Measurements from ENCODE around the gene RNF225. TPM values are rescaled to one million over a fixed set of nuclear protein-coding genes. Genes with fewer than 3 reads are reported as not detected.

Gene RNF225
- total RNA-seq, result 0.09 TPM in 1 of 2 replicates, not detected in the other

DNA sequence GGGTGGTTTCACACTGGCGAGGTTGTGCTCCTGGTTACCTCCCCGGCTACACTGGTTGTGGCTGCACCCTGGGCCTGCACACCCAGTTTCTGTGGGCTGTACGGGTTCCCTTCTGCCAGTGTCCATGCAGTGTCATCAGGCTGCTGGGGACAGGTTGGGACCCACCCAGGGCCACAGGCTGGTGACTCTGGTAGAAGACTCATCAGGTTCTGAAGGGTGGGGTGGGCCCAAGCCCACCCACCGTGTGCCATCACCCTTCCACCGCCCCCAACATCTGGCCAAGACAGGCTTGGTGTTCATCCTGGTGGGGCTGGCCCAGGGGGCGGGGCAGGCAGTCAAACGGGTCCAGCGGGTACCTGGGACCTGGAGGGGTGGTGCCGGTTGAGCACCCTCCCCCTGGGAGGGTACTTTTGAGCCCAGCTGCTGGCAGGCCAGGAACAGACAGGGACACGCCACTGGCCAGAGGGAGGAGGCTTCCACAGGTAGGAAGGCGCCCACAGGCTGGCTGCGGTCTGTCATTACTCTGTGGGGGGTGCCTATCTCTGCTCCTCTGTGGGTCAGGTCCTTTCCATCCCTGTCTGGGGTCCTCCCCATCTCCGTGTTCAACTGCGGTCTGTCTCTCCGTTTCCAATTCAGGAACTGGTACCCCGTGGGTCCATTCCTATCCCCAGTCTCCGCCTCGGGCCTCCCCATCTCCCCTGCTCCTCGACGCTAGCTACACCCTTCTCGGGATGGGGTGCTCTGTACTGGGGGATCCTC is at the start of gene RNF225:
RNF225 (plus strand) TSS at position 437 of the 759 bp plus-strand sequence. CDS start 434 bp downstream, outside the sequence.

DNA sequence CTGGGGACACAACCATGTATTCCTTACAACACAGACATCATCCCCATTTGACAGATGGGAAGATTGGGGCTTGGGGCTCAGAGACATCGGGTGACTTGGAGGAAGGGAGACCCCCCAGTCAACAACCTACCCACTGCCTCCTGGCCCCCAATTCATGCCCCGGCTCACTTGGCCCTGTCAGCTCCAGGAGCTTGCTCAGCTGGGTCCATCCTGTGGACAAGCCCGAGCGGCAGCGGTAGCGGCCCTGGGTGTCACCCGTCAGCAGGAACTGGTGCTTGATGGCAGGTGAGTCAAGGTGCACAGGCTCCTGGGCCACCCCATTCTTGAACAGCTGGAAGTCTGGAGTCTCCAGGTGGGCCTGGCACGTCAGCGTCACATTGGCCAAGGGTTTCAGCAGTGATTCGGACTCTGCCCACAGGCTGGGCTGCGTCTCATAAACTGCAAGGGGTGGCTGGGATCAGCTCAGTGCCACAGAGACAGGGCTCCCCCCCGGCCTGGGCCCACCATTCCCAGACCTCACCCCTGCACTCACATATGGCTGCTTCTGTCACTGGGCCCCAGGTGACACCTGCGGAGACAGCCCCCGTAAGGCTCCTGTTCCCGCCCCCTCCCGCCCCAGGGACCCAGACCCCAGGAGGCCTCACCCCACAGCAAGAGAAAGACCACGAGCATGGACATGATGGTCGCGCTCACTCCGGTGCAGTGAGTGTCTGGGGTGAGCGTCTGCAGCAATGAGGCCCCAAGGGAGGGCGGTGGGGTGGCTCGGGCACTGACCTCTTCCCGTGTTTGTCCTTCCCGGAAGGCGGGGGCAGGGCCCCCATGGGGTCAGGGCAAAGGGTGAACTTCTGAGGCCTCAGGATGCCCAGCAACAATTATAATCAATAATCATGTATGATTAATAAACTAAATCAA is 42.4 kb upstream of the RNF225 start, which contains the start of gene A1BG:
A1BG (minus strand) TSS at position 733 of the 912 bp plus-strand sequence; CDS start at position 678, 55 bp downstream.

DNA sequence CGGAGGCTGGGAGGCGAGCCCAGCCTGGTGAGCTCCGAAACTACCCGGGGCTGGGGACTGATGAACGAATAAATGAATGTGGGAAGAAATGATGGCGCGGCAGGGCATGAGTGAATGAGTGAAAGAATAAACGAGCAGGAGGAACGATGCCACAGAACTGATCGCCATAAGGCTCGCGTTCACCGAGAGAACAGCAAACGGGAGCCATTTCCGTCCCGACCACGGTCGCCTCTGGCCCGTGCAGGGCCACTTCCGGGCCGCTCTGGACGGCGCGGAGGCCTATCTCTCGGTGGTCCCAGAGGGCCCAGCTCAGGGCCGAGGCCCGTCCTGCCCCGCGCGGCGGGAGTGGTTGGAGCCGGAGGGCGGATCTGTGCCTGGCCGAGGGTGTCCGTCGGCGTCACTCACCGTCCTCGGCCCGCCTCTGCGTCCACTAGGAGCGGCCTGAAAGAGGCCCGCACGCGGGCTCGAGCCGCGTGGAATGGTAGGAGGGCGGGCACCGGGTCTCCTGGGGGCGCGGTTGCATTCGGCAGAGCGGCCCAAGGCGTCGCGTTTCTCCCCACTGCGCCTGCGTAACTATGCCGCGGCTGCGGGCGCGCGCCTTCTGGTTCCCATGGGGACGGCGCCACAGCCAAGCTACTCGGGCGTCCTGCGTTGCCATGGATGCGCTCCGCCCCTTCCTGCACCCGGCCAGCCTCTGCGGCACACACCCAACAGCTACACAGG is 33.0 kb upstream of the RNF225 start, which contains the start of gene ZNF497:
ZNF497 (minus strand) TSS at position 480 of the 723 bp plus-strand sequence. CDS start 5,116 bp downstream, outside the sequence.

DNA sequence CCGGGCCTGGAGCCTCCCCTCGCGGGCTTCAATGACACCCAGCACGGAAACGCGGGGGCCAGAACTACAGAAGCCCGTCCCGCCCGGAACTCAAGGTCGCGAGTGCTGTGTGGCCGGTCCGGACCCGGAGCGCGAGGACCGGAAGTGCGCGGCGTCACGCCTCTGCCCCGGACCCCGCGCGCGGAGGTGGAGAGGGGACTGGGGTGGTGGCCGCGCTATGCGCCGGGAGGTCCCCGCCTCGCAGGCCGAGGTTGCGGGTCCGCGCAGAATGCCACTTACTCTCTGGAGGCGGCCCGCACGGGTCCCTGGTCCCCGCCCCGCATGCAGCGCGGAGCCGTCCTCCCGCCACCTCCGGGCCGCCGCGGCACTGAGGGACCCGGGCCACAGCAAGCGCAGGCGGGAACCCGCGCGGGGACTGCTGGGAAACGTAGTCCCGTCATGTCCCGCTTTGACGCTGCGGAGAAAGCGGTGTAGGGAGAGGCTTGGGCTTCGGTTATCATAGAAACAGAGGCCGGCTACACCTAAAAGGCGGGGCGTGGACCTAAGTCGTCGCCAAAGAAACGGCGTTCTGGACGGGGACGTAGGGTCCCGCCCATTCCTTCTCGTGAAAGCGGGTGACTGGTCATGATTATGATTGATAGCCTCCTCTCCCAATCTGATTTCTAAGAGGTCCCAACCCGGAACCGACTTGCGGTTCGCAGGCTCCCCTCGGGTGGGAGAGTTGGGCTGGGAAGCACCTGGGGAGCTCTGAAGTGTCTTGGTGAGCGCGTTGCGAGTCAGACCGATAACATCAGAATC is 14.6 kb upstream of the RNF225 start, which contains the start of gene ZNF837:
ZNF837 (minus strand) TSS at position 369 of the 798 bp plus-strand sequence. CDS start 11,698 bp downstream, outside the sequence.

DNA sequence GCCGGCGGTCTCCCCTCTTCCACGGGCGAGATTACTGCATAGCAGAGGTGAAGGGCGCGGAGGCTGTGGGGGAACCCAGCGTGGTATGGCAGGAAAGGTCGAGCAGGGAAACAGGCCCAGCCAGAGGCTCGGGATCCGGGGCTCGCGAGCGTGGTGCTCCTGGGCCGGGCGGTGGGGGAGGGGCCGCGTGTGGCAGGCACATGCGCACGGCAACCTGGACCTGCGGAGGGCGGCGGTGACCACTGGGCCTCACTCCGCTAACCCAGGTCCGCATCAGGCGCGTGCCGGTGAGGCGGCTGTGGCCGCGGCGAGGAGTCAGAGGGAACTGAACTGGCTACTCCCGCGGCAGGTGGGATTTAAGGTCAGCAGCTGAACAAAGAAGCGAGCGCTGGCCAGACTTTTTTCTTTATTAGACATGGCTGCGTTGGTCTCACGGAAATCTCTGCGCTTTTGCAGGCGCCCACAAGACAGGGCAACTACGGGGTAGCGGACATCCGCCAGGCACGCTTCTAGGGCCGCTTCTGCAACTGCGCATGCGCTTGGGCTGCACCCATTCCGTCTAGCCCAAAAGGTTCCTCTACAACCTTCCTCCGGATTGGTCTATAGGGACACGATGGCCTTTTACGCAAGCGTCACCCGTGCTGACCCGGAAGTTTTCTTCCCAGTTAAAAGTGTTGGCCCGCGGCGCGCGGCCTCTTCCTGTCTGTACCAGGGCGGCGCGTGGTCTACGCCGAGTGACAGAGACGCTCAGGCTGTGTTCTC is 8.7 kb upstream of the RNF225 start, which contains the start of gene RPS5:
RPS5 (plus strand) TSS at position 694 of the 762 bp plus-strand sequence. CDS start 869 bp downstream, outside the sequence.

DNA sequence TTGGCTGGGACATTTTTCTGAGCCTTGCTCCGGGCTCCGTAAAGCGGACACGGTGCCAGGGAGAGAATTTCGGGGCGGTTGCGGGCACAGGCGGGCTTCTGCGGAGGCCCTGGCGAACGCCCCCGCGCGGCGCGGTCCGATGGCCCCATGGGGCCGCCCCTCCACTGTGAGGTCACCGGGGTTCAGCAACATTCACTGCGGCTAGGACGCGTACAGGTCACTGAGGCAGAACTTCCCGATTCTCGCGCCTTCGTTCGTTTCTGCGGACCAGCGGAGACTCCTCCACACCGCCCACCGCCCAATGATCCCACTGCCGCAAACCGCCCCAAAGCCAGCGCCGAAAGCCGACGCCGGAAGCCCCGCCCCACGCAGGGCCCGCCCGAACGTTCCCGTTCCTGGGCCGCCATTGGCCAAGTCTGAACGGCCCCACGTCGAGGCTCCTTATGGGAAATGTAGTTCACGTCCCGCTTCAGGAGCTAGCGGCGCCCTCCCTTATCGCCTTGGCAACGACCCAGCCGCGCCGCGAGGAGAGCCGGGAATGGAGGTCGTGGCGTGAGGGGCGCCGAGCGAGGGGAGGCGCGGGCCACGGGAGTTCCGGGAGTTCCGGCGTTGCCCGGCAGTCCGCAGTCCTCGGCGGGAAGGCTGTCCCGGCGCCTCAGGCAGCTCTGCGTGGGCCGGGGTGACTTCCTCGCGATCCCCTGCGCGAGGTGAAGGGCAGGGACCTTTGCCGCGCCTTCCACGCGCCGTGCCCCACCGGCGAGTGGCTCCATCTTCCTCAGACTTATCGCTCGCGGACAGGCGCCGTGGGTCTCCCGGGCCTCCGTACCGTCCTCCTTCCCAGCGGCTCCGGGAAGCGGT is 12.9 kb downstream of the RNF225 start, which contains the start of gene ZNF584:
ZNF584 (plus strand) TSS at position 498 of the 858 bp plus-strand sequence. CDS start 499 bp downstream, outside the sequence.

DNA sequence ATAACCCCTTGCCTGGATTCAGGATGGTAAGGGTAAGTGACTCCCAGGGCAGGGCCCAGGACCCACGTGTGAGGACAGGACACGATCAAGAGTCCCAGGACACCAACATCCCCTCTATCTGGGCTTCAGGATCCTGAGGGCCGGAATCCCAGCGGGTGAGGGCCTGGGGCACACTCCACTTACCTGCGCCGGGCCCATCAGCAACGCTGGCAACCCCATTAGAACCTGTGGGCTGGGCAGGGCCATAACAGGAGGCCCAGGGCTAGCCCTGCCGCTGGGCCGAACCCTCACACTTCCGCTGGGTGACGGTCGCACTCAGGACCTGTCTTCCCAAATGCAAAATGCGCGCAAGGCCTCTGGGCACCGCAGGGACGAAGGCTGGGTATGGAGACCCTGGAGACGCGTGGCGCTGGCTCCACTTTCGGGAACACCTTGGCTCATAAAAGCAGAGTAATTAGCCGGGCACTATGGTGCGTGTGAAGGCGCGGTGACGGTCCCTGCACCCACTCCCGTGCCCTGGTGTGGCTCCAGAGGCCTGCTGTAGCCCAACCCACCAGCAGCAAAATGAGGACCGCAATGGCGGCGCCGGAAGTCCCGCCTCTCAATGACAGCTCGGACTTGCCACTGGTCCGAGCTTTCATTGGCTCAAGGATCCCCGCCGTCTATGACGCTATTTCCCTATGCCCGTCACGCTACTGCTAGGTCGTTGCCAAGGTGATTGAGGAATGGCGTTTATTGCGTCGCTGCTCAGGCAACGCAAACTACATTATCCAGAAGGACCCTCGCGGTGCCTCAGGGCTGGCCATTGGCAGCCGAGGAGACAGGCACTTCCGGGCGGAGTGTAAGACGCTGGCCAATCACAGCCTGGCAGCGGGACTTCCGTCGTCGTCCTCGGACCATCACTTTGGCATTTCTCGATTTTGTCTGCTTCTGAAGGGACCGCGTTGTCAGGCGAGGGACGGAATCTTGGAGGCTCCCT is 44.4 kb downstream of the RNF225 start, which contains the start of gene ZNF132:
ZNF132 (minus strand) TSS at position 578 of the 979 bp plus-strand sequence; CDS start at position 246, 332 bp downstream.

Other genes with a start within 250 kb of the RNF225 start
- 8.7 and 10.5 TPM in 2 replicates for gene ZNF329, start 244.9 kb upstream of the RNF225 start, total RNA-seq
- gene ZNF274, start 212.6 kb upstream of the RNF225 start, total RNA-seq, result 13.4 and 14.4 TPM in 2 replicates
- 47.7 and 55.9 TPM in 2 replicates for gene ZNF544, start 166.7 kb upstream of the RNF225 start, total RNA-seq
- gene ZNF8, start 116.7 kb upstream of the RNF225 start, total RNA-seq, result 3.7 and 5.2 TPM in 2 replicates
- gene ERVK3-1, start 90.3 kb upstream of the RNF225 start, total RNA-seq, result 20.9 and 25.0 TPM in 2 replicates
- gene ZSCAN22, start 68.7 kb upstream of the RNF225 start, total RNA-seq, result 1.7 and 2.4 TPM in 2 replicates
- gene A1BG, start 42.2 kb upstream of the RNF225 start, total RNA-seq, result 2.7 and 7.3 TPM in 2 replicates
- gene ZNF497, start 32.9 kb upstream of the RNF225 start, total RNA-seq, result 0.76 and 1.0 TPM in 2 replicates
- gene ZNF837, start 14.6 kb upstream of the RNF225 start, total RNA-seq, result 1.8 and 2.2 TPM in 2 replicates
- gene RPS5, start 8.4 kb upstream of the RNF225 start, total RNA-seq, result 2,212 and 2,748 TPM in 2 replicates
- gene ZNF584, start 13.0 kb downstream of the RNF225 start, total RNA-seq, result 9.5 TPM in 2 replicates
- 4.9 and 6.1 TPM in 2 replicates for gene ZNF132, start 44.5 kb downstream of the RNF225 start, total RNA-seq
- 7.5 and 7.6 TPM in 2 replicates for gene ZNF324B, start 56.0 kb downstream of the RNF225 start, total RNA-seq
- 10.6 and 11.6 TPM in 2 replicates for gene ZNF324, start 71.4 kb downstream of the RNF225 start, total RNA-seq
- gene ZNF446, start 80.7 kb downstream of the RNF225 start, total RNA-seq, result 3.8 and 4.6 TPM in 2 replicates
- 6.1 and 8.6 TPM in 2 replicates for gene SLC27A5, start 116.3 kb downstream of the RNF225 start, total RNA-seq
- gene ZBTB45, start 124.2 kb downstream of the RNF225 start, total RNA-seq, result 3.7 and 4.4 TPM in 2 replicates
- 273 and 307 TPM in 2 replicates for gene TRIM28, start 148.4 kb downstream of the RNF225 start, total RNA-seq
- gene CHMP2A, start 159.4 kb downstream of the RNF225 start, total RNA-seq, result 97.9 and 113 TPM in 2 replicates
- gene UBE2M, start 163.0 kb downstream of the RNF225 start, total RNA-seq, result 61.8 and 84.3 TPM in 2 replicates
- gene MZF1, start 177.7 kb downstream of the RNF225 start, total RNA-seq, result 7.9 TPM in 2 replicates

Measured in dermis lymphatic vessel endothelial cell (primary cell).